H9 (cell line): ENCODE data around the gene ULK3. TPM values are rescaled to one million over a fixed set of nuclear protein-coding genes. Genes with fewer than 3 reads are reported as not detected.

Experiments
- DNase-seq: peaks from one replicate; pipeline ENCODE4 v3.0.0-alpha.2; 2017
- H2AFZ ChIP-seq: one replicate; pipeline ENCODE4 v1.6.1; 2013; ENCODE audit warnings: mild to moderate bottlenecking, low read length, control low read depth, moderate library complexity
- H2AK5ac ChIP-seq: 2 replicates; pipeline ENCODE4 v1.6.1; 2013; ENCODE audit warnings: low read length, control low read depth, mixed read lengths; ENCODE audit not compliant: insufficient read length
- H2BK120ac ChIP-seq: one replicate; pipeline ENCODE4 v1.6.1; 2013; ENCODE audit warnings: low read depth, mild to moderate bottlenecking, low read length, control low read depth, inconsistent platforms; ENCODE audit not compliant: poor library complexity, severe bottlenecking
- H2BK12ac ChIP-seq: 2 replicates; pipeline ENCODE4 v1.6.1; 2013; ENCODE audit warnings: low read length, control low read depth, mixed read lengths, low read depth; ENCODE audit not compliant: insufficient read length
- H2BK15ac ChIP-seq: 2 replicates; pipeline ENCODE4 v1.6.1; 2013; ENCODE audit warnings: low read depth, low read length, control low read depth
- H2BK20ac ChIP-seq: one replicate; pipeline ENCODE4 v1.6.1; 2013; ENCODE audit warnings: low read depth, mild to moderate bottlenecking, low read length, control low read depth, inconsistent platforms; ENCODE audit not compliant: poor library complexity, severe bottlenecking
- H2BK5ac ChIP-seq: 2 replicates; pipeline ENCODE4 v1.6.1; 2013; ENCODE audit warnings: low read length, control low read depth, mixed read lengths; ENCODE audit not compliant: insufficient read length
- H3K14ac ChIP-seq: 2 replicates; pipeline ENCODE4 v1.6.1; 2013; ENCODE audit warnings: low read length, control low read depth; ENCODE audit not compliant: insufficient read depth
- H3K18ac ChIP-seq: 2 replicates; pipeline ENCODE4 v1.6.1; 2013; ENCODE audit warnings: low read depth, mild to moderate bottlenecking, mixed read lengths, low read length, control low read depth; ENCODE audit not compliant: insufficient read length
- H3K23ac ChIP-seq: 2 replicates; pipeline ENCODE4 v1.6.1; 2013; ENCODE audit warnings: low read length, control low read depth, mixed read lengths, low read depth; ENCODE audit not compliant: insufficient read length
- H3K23me2 ChIP-seq: 2 replicates; pipeline ENCODE4 v1.6.1; 2013; ENCODE audit warnings: low read depth, mild to moderate bottlenecking, mixed read lengths, low read length, control low read depth; ENCODE audit not compliant: insufficient read length, poor library complexity, severe bottlenecking
- H3K27ac ChIP-seq: 2 replicates; pipeline ENCODE4 v1.5.1; 2013; ENCODE audit warnings: low read length, control low read depth, mixed read lengths, low read depth; ENCODE audit not compliant: insufficient read length
- H3K27me3 ChIP-seq: 2 replicates; pipeline ENCODE4 v1.6.1; 2013; ENCODE audit warnings: low read length, control low read depth, inconsistent platforms; ENCODE audit not compliant: insufficient read depth
- H3K4ac ChIP-seq: 2 replicates; pipeline ENCODE4 v1.6.1; 2013; ENCODE audit warnings: low read depth, mild to moderate bottlenecking, control low read depth, inconsistent platforms, low read length, moderate library complexity
- H3K4me1 ChIP-seq: 2 replicates; pipeline ENCODE4 v1.6.1; 2013; ENCODE audit warnings: low read length, control low read depth, inconsistent platforms; ENCODE audit not compliant: insufficient read depth
- H3K4me2 ChIP-seq: 2 replicates; pipeline ENCODE4 v1.6.1; 2013; ENCODE audit warnings: low read length, control low read depth, mixed read lengths; ENCODE audit not compliant: insufficient read length, insufficient read depth
- H3K56ac ChIP-seq: 2 replicates; pipeline ENCODE4 v1.6.1; 2013; ENCODE audit warnings: low read depth, mild to moderate bottlenecking, mixed read lengths, low read length, control low read depth; ENCODE audit not compliant: insufficient read length
- H3K79me1 ChIP-seq: 2 replicates; pipeline ENCODE4 v1.6.1; 2013; ENCODE audit warnings: low read depth, mild to moderate bottlenecking, moderate library complexity, low read length, control low read depth, inconsistent platforms; ENCODE audit not compliant: insufficient read depth, poor library complexity, severe bottlenecking
- H3K79me2 ChIP-seq: 2 replicates; pipeline ENCODE4 v1.6.1; 2013; ENCODE audit warnings: low read length, control low read depth, inconsistent platforms; ENCODE audit not compliant: insufficient read depth
- H3K9ac ChIP-seq: 2 replicates; pipeline ENCODE4 v1.6.1; 2013; ENCODE audit warnings: low read length, control low read depth, mixed read lengths; ENCODE audit not compliant: insufficient read length; ENCODE audit errors: extremely low read depth
- H3K9me3 ChIP-seq: one replicate; pipeline ENCODE4 v1.6.1; 2013; ENCODE audit warnings: low read depth, low read length, inconsistent platforms; ENCODE audit not compliant: control insufficient read depth
- H3T11ph ChIP-seq: one replicate; pipeline ENCODE4 v1.6.1; 2013; ENCODE audit warnings: mild to moderate bottlenecking, low read length, control low read depth, inconsistent platforms
- H4K20me1 ChIP-seq: one replicate; pipeline ENCODE4 v1.6.1; 2013; ENCODE audit not compliant: control insufficient read depth, insufficient read length, insufficient read depth
- H4K5ac ChIP-seq: 2 replicates; pipeline ENCODE4 v1.6.1; 2013; ENCODE audit warnings: low read depth, mild to moderate bottlenecking, mixed read lengths, low read length, control low read depth; ENCODE audit not compliant: insufficient read length
- H4K8ac ChIP-seq: replicated peaks from 2 replicates; pipeline ENCODE4 v1.6.1; 2013; ENCODE audit warnings: low read length, control low read depth, mixed read lengths, low read depth; ENCODE audit not compliant: insufficient read length
- H4K91ac ChIP-seq: 2 replicates; pipeline ENCODE4 v1.6.1; 2013; ENCODE audit warnings: low read depth, mild to moderate bottlenecking, moderate library complexity, mixed read lengths, low read length, control low read depth; ENCODE audit not compliant: insufficient read length
- H3K27ac Mint-ChIP-seq, 3 experiments: 2 replicates in 2 of 3; 3 replicates in 1 of 3; pipeline ENCODE4 v1.8.0; 2020 to 2021; ENCODE audit warnings: mixed read lengths in 3 of 3, mild to moderate bottlenecking in 1 of 3, moderate library complexity in 1 of 3
- H3K27me3 Mint-ChIP-seq: 2 replicates; pipeline ENCODE4 v1.8.0; 2021; ENCODE audit warnings: low read depth, mild to moderate bottlenecking, moderate library complexity, mixed read lengths
- H3K36me3 Mint-ChIP-seq, 3 experiments: 2 replicates in 2 of 3; 3 replicates in 1 of 3; pipeline ENCODE4 v1.8.0; 2020 to 2021; ENCODE audit warnings: low read depth in 3 of 3, mixed read lengths in 3 of 3; ENCODE audit not compliant: insufficient read depth in 1 of 3
- H3K4me1 Mint-ChIP-seq, 2 experiments: 2 replicates each; pipeline ENCODE4 v1.8.0; 2020; ENCODE audit warnings: mixed read lengths in 2 of 2
- H3K4me3 Mint-ChIP-seq, 2 experiments: 2 replicates in 1 of 2; 3 replicates in 1 of 2; pipeline ENCODE4 v1.8.0; 2020 to 2021; ENCODE audit warnings: mild to moderate bottlenecking in 2 of 2, mixed read lengths in 2 of 2, moderate library complexity in 1 of 2
- H3K9me3 Mint-ChIP-seq, 2 experiments: 2 replicates in 1 of 2; 3 replicates in 1 of 2; pipeline ENCODE4 v1.8.0; 2020; ENCODE audit warnings: mild to moderate bottlenecking in 2 of 2, mixed read lengths in 2 of 2, moderate library complexity in 1 of 2
- WGBS: extraction: QIAGEN DNeasy Blood & Tissue Kit; methylation state at CpG from one replicate; pipeline ENCODE4 v1.1.7; 2013; ENCODE audit warnings: missing lambda C conversion rate, low lambda C conversion rate, mixed read lengths; ENCODE audit not compliant: insufficient read length; ENCODE audit errors: extremely low coverage; 5-methylcytosine and 5-hydroxymethylcytosine counted together
- total RNA-seq: library from RNA; stranded (reverse); gene quantifications from 2 replicates; pipeline ENCODE4 v1.2.1, GENCODE V29; 2021
- TF ChIP-seq, protein P1 (sequence below): fragments of 200-600 bp; sonication (generic); conservative IDR thresholded peaks from 3 replicates; pipeline ENCODE4 v1.8.0; 2021; ENCODE audit warnings: antibody characterized with exemption, mild to moderate bottlenecking

ULK3 gene
- total RNA-seq, 1 experiment from 2014 or later = 34.0 TPM

- Mint-ChIP-seq H3K4me1 (peaks cover 13 to 22% of the 10 kb centered on the region in 2 experiments), H3K9me3 (peaks cover 6 to 9% of the 10 kb centered on the region in 2 experiments; a peak in 4 of 5 replicates), H3K27ac (no peak overlapping the region), H3K4me3 (no peak overlapping the region), H3K36me3 (peaks cover 0 to 8% (median 6%) of the 10 kb centered on the region in 3 experiments; a peak in 4 of 7 replicates), H3K27me3 (peaks cover 5% of the 10 kb centered on the region)
- no peaks in the 10 kb centered on the region for H3K4me1 ChIP-seq
- H3K23me2 ChIP-seq = peaks cover 4% of the 10 kb centered on the region
- no peak overlapping the region for H3K9ac ChIP-seq
- no peak overlapping the region for H3K4ac ChIP-seq
- no peak overlapping the region for H2BK120ac ChIP-seq
- H3K18ac ChIP-seq = no peak overlapping the region
- H3K27me3 ChIP-seq = no peaks in the 10 kb centered on the region
- no peak overlapping the region for H4K91ac ChIP-seq
- no peak for DNase-seq
- no peak overlapping the region for H2AFZ ChIP-seq
- TF ChIP-seq, protein P1, sequence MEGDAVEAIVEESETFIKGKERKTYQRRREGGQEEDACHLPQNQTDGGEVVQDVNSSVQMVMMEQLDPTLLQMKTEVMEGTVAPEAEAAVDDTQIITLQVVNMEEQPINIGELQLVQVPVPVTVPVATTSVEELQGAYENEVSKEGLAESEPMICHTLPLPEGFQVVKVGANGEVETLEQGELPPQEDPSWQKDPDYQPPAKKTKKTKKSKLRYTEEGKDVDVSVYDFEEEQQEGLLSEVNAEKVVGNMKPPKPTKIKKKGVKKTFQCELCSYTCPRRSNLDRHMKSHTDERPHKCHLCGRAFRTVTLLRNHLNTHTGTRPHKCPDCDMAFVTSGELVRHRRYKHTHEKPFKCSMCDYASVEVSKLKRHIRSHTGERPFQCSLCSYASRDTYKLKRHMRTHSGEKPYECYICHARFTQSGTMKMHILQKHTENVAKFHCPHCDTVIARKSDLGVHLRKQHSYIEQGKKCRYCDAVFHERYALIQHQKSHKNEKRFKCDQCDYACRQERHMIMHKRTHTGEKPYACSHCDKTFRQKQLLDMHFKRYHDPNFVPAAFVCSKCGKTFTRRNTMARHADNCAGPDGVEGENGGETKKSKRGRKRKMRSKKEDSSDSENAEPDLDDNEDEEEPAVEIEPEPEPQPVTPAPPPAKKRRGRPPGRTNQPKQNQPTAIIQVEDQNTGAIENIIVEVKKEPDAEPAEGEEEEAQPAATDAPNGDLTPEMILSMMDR = no peak
- H3K79me2 ChIP-seq = no peaks in the 10 kb centered on the region
- H3K9me3 ChIP-seq = peaks cover 11% of the 10 kb centered on the region
- no peak overlapping the region for H3K27ac ChIP-seq
- H4K5ac ChIP-seq = no peak overlapping the region
- H3T11ph ChIP-seq = no peak overlapping the region
- no peak overlapping the region for H2BK12ac ChIP-seq
- WGBS = no CpG with 5 or more reads among the region's 4 CpGs
- H2BK15ac ChIP-seq = no peak overlapping the region
- no peak overlapping the region for H2BK20ac ChIP-seq
- H3K79me1 ChIP-seq = no peaks in the 10 kb centered on the region
- no peak overlapping the region for H4K8ac ChIP-seq
- H3K4me2 ChIP-seq = no peak overlapping the region
- no peak overlapping the region for H3K14ac ChIP-seq
- no peak overlapping the region for H2BK5ac ChIP-seq
- no peak overlapping the region for H3K56ac ChIP-seq
- no peaks in the 10 kb centered on the region for H4K20me1 ChIP-seq
- H2AK5ac ChIP-seq = no peak overlapping the region
- H3K23ac ChIP-seq = no peak overlapping the region
Observed at GRCh38 chr15:74884428-74885223, 41.7 kb upstream of the ULK3 start.
